A673 (cell line): Measurements from ENCODE around the gene NKPD1.

Experiments
- EZH2 ChIP-seq: fragments of 200-600 bp; sonication (generic); IDR thresholded peaks from 2 replicates; pipeline ENCODE4 v1.6.1; 2017; ENCODE audit warnings: borderline replicate concordance, low read depth, mild to moderate bottlenecking, mixed read lengths, antibody characterized with exemption, low read length; ENCODE audit not compliant: poor library complexity, severe bottlenecking
- TF ChIP-seq, protein P1 (sequence below): fragments of 300-800, 200-600 bp; sonication (generic); conservative IDR thresholded peaks from 2 replicates; pipeline ENCODE4 v1.5.1; 2017; ENCODE audit warnings: low read depth, mild to moderate bottlenecking, antibody characterized with exemption, low read length, moderate library complexity, mixed read lengths

DNA sequence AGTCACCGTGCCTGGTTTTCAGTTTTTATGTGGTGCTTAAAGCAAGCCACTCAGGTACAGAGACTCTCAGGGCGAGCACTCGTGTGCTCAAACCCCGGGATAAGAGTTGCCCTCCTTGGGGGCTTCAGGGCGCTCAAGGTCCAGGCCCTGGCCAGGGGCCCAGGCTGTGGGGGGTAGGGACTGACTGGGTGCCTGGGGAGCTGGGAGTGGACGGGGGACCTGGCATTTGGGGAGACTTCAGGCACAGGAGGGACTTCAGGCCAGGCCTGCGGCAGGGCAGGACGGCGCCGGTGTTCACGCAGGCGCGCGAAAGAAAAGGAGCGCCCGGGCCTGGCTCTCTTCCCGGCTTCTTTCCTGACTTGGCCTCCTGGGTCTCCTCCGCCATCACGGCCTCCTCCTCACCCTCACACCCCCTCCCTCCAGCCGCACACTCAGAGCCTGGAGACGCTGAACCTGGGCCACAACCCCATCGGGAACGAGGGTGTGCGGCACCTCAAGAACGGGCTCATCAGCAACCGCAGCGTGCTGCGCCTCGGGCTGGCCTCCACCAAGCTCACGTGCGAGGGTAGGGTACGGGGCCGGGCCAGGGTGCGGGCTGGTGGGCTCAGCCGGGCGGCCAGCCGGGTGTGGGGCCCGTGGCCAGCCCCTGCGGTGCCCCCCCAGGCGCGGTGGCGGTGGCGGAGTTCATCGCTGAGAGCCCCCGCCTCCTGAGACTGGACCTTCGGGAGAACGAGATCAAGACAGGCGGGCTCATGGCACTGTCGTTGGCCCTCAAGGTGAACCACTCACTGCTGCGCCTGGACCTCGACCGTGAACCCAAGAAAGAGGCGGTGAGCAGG, 16.1 kb downstream of the NKPD1 start:
- TF ChIP-seq, protein P1, sequence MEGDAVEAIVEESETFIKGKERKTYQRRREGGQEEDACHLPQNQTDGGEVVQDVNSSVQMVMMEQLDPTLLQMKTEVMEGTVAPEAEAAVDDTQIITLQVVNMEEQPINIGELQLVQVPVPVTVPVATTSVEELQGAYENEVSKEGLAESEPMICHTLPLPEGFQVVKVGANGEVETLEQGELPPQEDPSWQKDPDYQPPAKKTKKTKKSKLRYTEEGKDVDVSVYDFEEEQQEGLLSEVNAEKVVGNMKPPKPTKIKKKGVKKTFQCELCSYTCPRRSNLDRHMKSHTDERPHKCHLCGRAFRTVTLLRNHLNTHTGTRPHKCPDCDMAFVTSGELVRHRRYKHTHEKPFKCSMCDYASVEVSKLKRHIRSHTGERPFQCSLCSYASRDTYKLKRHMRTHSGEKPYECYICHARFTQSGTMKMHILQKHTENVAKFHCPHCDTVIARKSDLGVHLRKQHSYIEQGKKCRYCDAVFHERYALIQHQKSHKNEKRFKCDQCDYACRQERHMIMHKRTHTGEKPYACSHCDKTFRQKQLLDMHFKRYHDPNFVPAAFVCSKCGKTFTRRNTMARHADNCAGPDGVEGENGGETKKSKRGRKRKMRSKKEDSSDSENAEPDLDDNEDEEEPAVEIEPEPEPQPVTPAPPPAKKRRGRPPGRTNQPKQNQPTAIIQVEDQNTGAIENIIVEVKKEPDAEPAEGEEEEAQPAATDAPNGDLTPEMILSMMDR = no peak
- no peak for TF ChIP-seq EZH2
